ENCODE measurements around the gene DPP6. TPM values are rescaled to one million over a fixed set of nuclear protein-coding genes. Genes with fewer than 3 reads are reported as not detected.

Gene DPP6
- total RNA-seq, 1 donor from 2014 or later: not detected

DNA sequence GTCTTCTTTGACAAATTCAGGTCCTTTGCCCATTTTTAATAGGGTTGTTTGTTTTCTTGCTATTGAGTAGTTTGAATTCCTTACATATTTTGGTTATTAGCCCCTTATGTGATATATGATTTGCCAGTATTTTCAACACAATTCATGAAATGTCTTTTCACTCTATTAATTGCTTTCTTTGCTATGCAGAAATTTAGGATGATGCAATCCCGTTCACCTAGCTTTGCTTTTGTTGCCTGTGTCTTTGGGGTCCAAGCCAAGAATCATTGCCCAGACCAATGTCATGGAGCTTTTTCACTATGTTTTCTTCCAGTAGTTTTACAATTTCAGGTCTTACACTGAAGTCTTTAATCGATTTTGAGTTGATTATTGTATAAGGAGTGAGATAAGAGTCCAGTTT lies 796.3 kb downstream of the DPP6 start:
- Mint-ChIP-seq H3K4me1 (ENCODE audit: low read depth, unreplicated experiment) (no peaks in the 10 kb centered on the region), H3K27me3 (ENCODE audit: unreplicated experiment) (peaks cover 5% of the 10 kb centered on the region), H3K36me3 (ENCODE audit: unreplicated experiment) (no peaks in the 10 kb centered on the region), H3K27ac (ENCODE audit: unreplicated experiment) (no peak overlapping the region), H3K4me3 (ENCODE audit: unreplicated experiment) (no peak overlapping the region), H3K9me3 (ENCODE audit: unreplicated experiment) (peaks cover 9% of the 10 kb centered on the region)
- TF ChIP-seq, protein P1, sequence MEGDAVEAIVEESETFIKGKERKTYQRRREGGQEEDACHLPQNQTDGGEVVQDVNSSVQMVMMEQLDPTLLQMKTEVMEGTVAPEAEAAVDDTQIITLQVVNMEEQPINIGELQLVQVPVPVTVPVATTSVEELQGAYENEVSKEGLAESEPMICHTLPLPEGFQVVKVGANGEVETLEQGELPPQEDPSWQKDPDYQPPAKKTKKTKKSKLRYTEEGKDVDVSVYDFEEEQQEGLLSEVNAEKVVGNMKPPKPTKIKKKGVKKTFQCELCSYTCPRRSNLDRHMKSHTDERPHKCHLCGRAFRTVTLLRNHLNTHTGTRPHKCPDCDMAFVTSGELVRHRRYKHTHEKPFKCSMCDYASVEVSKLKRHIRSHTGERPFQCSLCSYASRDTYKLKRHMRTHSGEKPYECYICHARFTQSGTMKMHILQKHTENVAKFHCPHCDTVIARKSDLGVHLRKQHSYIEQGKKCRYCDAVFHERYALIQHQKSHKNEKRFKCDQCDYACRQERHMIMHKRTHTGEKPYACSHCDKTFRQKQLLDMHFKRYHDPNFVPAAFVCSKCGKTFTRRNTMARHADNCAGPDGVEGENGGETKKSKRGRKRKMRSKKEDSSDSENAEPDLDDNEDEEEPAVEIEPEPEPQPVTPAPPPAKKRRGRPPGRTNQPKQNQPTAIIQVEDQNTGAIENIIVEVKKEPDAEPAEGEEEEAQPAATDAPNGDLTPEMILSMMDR (IDR thresholded peaks at IDR 0.05; ENCODE audit: partially characterized antibody, unreplicated experiment): no peak
- no peak for DNase-seq

DNA sequence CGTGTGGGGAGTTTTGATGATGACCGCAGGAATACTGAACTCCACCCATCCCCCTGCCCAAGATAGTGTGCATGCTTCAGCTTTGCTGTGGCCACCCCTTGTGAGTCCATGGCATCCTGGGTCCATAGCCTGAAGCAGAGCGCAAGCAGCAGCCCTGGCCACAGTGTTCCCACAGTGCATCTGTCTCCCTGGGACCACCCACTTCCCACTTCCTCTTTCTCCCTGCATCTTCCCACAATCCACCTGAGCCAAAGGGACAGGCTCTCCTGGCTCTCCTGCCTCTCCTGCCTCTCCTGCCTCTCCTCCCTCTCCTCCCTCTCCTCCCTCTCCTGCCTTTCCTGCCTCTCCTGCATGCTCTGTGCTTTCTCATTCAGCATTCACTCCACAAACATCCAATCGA lies 800.0 kb downstream of the DPP6 start:
- no peak overlapping the region for H3K27ac Mint-ChIP-seq (ENCODE audit: unreplicated experiment)
- TF ChIP-seq, protein P1 (IDR thresholded peaks at IDR 0.05; ENCODE audit: partially characterized antibody, unreplicated experiment): no peak
- peaks cover 16% of the 10 kb centered on the region for H3K9me3 Mint-ChIP-seq (ENCODE audit: unreplicated experiment)
- no peaks in the 10 kb centered on the region for H3K36me3 Mint-ChIP-seq (ENCODE audit: unreplicated experiment)
- no peak for DNase-seq
- H3K27me3 Mint-ChIP-seq (ENCODE audit: unreplicated experiment): peaks cover 2% of the 10 kb centered on the region
- no peak overlapping the region for H3K4me3 Mint-ChIP-seq (ENCODE audit: unreplicated experiment)
- H3K4me1 Mint-ChIP-seq (ENCODE audit: low read depth, unreplicated experiment): no peaks in the 10 kb centered on the region

DNA sequence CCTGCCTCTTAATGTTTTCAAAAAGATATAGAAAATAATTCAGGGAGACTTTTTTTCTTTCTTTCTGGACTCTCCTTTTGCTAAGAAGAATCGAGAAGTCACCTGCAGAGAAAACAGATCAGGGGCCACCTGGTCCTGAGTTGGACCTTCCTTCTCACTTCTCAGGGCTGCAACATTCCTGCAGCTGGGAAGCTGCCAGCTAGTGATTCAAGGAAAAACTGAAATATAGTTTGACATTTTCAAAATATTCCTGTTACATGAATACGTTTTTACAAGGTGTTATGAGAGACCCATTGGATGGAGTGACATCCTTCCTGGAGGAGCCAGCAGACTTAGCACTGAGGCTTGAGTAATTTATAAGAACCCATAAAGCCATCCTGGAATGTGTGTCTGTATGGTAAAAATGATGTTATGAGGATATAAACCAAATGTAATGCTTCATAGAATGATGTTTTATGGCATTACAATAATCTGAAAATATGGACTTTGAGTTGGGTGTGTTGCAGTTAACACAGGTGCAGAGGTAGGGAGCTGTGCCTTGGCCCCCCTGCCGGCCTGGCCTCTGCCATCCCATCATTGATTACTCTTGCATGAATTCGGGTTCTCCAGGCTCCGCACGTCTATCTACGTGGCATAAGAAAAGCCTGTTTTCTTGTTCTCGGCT lies 801.0 kb downstream of the DPP6 start:
- Mint-ChIP-seq H3K27ac (ENCODE audit: unreplicated experiment) (no peak overlapping the region), H3K9me3 (ENCODE audit: unreplicated experiment) (peaks cover 18% of the 10 kb centered on the region), H3K36me3 (ENCODE audit: unreplicated experiment) (no peaks in the 10 kb centered on the region), H3K27me3 (ENCODE audit: unreplicated experiment) (peaks cover 2% of the 10 kb centered on the region), H3K4me1 (ENCODE audit: low read depth, unreplicated experiment) (no peaks in the 10 kb centered on the region), H3K4me3 (ENCODE audit: unreplicated experiment) (no peak overlapping the region)
- DNase-seq: no peak
- TF ChIP-seq, protein P1 (IDR thresholded peaks at IDR 0.05; ENCODE audit: partially characterized antibody, unreplicated experiment): no peak

DNA sequence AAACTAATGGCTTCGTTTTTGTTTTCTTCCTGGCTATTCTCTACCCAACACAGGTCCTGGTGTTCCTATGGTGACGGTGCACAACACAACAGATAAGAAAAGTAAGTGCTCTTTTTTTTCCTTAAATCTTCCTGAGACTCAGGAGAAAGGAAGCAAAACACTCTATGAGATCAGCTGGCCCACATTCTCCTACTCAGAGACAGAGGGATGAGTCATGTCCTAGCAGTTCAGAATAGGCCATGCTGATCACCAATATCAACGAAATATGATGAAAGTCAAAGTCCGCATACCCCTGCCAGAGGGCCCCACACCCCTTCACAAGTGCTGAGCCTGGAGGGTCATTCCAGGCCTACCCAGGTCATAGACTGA lies 801.5 kb downstream of the DPP6 start:
- Mint-ChIP-seq H3K4me3 (ENCODE audit: unreplicated experiment) (no peak overlapping the region), H3K9me3 (ENCODE audit: unreplicated experiment) (peaks cover 20% of the 10 kb centered on the region), H3K4me1 (ENCODE audit: low read depth, unreplicated experiment) (no peaks in the 10 kb centered on the region), H3K36me3 (ENCODE audit: unreplicated experiment) (no peaks in the 10 kb centered on the region), H3K27ac (ENCODE audit: unreplicated experiment) (no peak overlapping the region), H3K27me3 (ENCODE audit: unreplicated experiment) (peaks cover 4% of the 10 kb centered on the region)
- TF ChIP-seq, protein P1 (IDR thresholded peaks at IDR 0.05; ENCODE audit: partially characterized antibody, unreplicated experiment): no peak
- DNase-seq: no peak

DNA sequence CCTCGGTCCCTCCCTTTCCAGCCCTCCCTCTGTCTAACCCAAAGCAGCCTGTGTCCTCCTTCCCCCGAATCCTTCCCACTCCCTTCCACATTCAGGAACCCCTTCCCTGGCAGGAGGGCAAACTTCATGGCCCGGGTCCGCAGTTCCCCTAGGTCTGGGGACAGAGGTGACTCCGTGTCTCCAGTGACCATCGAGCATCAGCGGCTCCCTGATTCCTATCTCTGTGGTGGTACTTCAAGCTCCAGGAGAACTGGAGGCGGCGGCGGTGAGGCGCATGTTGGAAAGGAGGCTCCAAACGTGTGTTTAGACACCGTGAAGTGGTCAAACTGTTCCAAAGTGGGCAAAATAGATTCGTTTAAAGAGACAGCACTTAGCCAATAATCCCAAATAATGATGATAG lies 802.6 kb downstream of the DPP6 start:
- Mint-ChIP-seq H3K36me3 (ENCODE audit: unreplicated experiment) (no peaks in the 10 kb centered on the region), H3K27ac (ENCODE audit: unreplicated experiment) (no peak overlapping the region), H3K4me3 (ENCODE audit: unreplicated experiment) (no peak overlapping the region), H3K4me1 (ENCODE audit: low read depth, unreplicated experiment) (no peaks in the 10 kb centered on the region), H3K9me3 (ENCODE audit: unreplicated experiment) (peaks cover 21% of the 10 kb centered on the region), H3K27me3 (ENCODE audit: unreplicated experiment) (peaks cover 5% of the 10 kb centered on the region)
- DNase-seq: no peak
- TF ChIP-seq, protein P1 (IDR thresholded peaks at IDR 0.05; ENCODE audit: partially characterized antibody, unreplicated experiment): no peak

Measured in glutamatergic neuron (in vitro differentiated cells).